ENCODE results near the gene POU2AF1.

GRCh38 chr11:111417011-111417765 is 38.1 kb upstream of the POU2AF1 start:
- TF ChIP-seq BRCA1 (CRISPR knock-in tag; IDR thresholded peaks at IDR 0.05): no peak
- TF ChIP-seq RAD21 (CRISPR knock-in tag; IDR thresholded peaks at IDR 0.05): no peak
- TF ChIP-seq POLR2A (IDR thresholded peaks at IDR 0.05; ENCODE audit: insufficient read depth in 1 of 2, low read depth in 2 of 2, low read length in 2 of 2): no peak; a peak in 1 of 4 replicates
- no peak for TF ChIP-seq ZBED4 (CRISPR knock-in tag; IDR thresholded peaks at IDR 0.05; ENCODE audit: borderline replicate concordance)
- TF ChIP-seq E2F2 (CRISPR knock-in tag; IDR thresholded peaks at IDR 0.05; ENCODE audit: borderline replicate concordance): no peak
- no peak for TF ChIP-seq ZBTB40 (IDR thresholded peaks at IDR 0.05)
- TF ChIP-seq ZBTB40 (CRISPR knock-in tag; IDR thresholded peaks at IDR 0.05): no peak
- no peak for TF ChIP-seq HOXA7 (CRISPR knock-in tag; IDR thresholded peaks at IDR 0.05)
- TF ChIP-seq CTCF (CRISPR knock-in tag; IDR thresholded peaks at IDR 0.05): no peak
- TF ChIP-seq TFE3 (CRISPR knock-in tag; IDR thresholded peaks at IDR 0.05): no peak
- no peak for TF ChIP-seq ETV6 (CRISPR knock-in tag; conservative IDR thresholded peaks at IDR 0.05)
- no peak for TF ChIP-seq ISX (CRISPR knock-in tag; conservative IDR thresholded peaks at IDR 0.05)
- TF ChIP-seq BCLAF1 (IDR thresholded peaks at IDR 0.05): no peak
- no peak for TF ChIP-seq HDAC1 (CRISPR knock-in tag; IDR thresholded peaks at IDR 0.05)
- no peak for TF ChIP-seq ZNF24 (IDR thresholded peaks at IDR 0.05)
